GM12878 (cell line): ENCODE measurements around the gene GOLGA6B. TPM values are rescaled to one million over a fixed set of nuclear protein-coding genes. Genes with fewer than 3 reads are reported as not detected.

Source experiments
- ATAC-seq: fragments of 200-7000 bp; cut with Tn5 transposase; 3 replicates; pipeline ENCODE4 v1.9.1; 2020; ENCODE audit warnings: mild to moderate bottlenecking, moderate library complexity
- BruUV-seq: library from RNA; stranded (reverse); fragments of 400-500 nt; replicated peaks from 2 replicates; lab custom pipeline; 2021; lab: Mats Ljungman, UMichigan
- CTCF ChIA-PET: fragments of 300-600 bp; sonication (Branson Sonifier 250); formaldehyde crosslinking; extraction: SDS; loops from one replicate; lab custom pipeline; 2021; ENCODE audit warnings: inconsistent platforms; lab: Yijun Ruan, JAX
- POLR2A ChIA-PET: fragments of 350-600 bp; formaldehyde crosslinking; extraction: SDS; loops from one replicate; lab custom pipeline; 2021; ENCODE audit warnings: inconsistent platforms; lab: Charles Lee
- RAD21 ChIA-PET: fragments of 300-600 bp; sonication (Branson Sonifier 250); formaldehyde crosslinking; loops from one replicate; lab custom pipeline; 2023; ENCODE audit warnings: antibody characterized with exemption; ENCODE audit not compliant: unreplicated experiment; lab: Charles Lee
- SMC1A ChIA-PET: fragments of 300-600 bp; sonication (Branson Sonifier 250); formaldehyde crosslinking; loops from one replicate; lab custom pipeline; 2023; ENCODE audit not compliant: unreplicated experiment, uncharacterized antibody; lab: Charles Lee
- DNase-seq: peaks from one replicate; pipeline ENCODE4 v3.0.0-alpha.2; 2011; ENCODE audit warnings: low read depth, low spot score
- FAIRE-seq: peaks from 3 replicates; lab custom pipeline; 2011; peaks lifted over from hg19 to GRCh38; lab: Jason Lieb, UNC
- H2AFZ ChIP-seq: 2 replicates; pipeline ENCODE4 v1.6.0; 2011; ENCODE audit warnings: low read depth, low read length, control low read depth; ENCODE audit not compliant: control insufficient read depth
- H3K27ac ChIP-seq: 2 replicates; pipeline ENCODE4 v1.5.1; 2011; ENCODE audit warnings: control low read depth; ENCODE audit not compliant: control insufficient read depth, insufficient read depth
- H3K27me3 ChIP-seq, 2 experiments: replicated peaks in 1 of 2; 2 replicates each; pipeline versions ENCODE4 v1.6.0 to v1.6.1; 2011; ENCODE audit warnings: low read length in 1 of 2; ENCODE audit not compliant: control insufficient read depth in 2 of 2, insufficient read depth in 2 of 2
- H3K36me3 ChIP-seq, 2 experiments: 2 replicates each; pipeline ENCODE4 v1.5.1; 2011; ENCODE audit warnings: low read length in 1 of 2; ENCODE audit not compliant: control insufficient read depth in 2 of 2, insufficient read depth in 2 of 2
- H3K4me1 ChIP-seq: 2 replicates; pipeline ENCODE4 v1.6.1; 2011; ENCODE audit warnings: mild to moderate bottlenecking, low read length, moderate library complexity, mixed read lengths; ENCODE audit not compliant: control insufficient read depth, insufficient read depth
- H3K4me2 ChIP-seq: 2 replicates; pipeline ENCODE4 v1.6.0; 2011; ENCODE audit warnings: control low read depth; ENCODE audit not compliant: control insufficient read depth, insufficient read depth
- H3K4me3 ChIP-seq: fragments of 200-600 bp; sonication (generic); 2 replicates; pipeline ENCODE4 v1.5.1; 2016
- H3K79me2 ChIP-seq: 2 replicates; pipeline ENCODE4 v1.6.0; 2011; ENCODE audit warnings: low read length; ENCODE audit not compliant: control insufficient read depth, insufficient read depth
- H3K9ac ChIP-seq: 2 replicates; pipeline ENCODE4 v1.8.0; 2011; ENCODE audit warnings: low read length, control low read depth, mixed read lengths; ENCODE audit not compliant: control insufficient read depth, insufficient read depth
- H3K9me3 ChIP-seq: replicated peaks from 3 replicates; pipeline ENCODE4 v1.5.1; 2011; ENCODE audit warnings: mild to moderate bottlenecking, low read length; ENCODE audit not compliant: control insufficient read depth, insufficient read depth
- H4K20me1 ChIP-seq: 2 replicates; pipeline ENCODE4 v1.6.0; 2011; ENCODE audit not compliant: control insufficient read depth, insufficient read depth
- BHLHE40 ChIP-seq, 2 experiments: fragments of 450-650 bp in 1 of 2; IDR thresholded peaks; 2 replicates each; pipeline ENCODE4 v1.6.1; 2011 to 2017; ENCODE audit warnings: low read depth in 2 of 2, borderline replicate concordance in 1 of 2, improper control_type of control experiment in 1 of 2, low read length in 1 of 2, mild to moderate bottlenecking in 1 of 2
- CREB1 ChIP-seq: IDR thresholded peaks from 2 replicates; pipeline ENCODE4 v1.6.1; 2012; ENCODE audit warnings: low read depth, mild to moderate bottlenecking, inconsistent platforms
- HCFC1 ChIP-seq: fragments of 150-350 bp; IDR thresholded peaks from 2 replicates; pipeline ENCODE4 v1.6.1; 2014; ENCODE audit warnings: low read length
- HDGF ChIP-seq: fragments of 450-650 bp; IDR thresholded peaks from 2 replicates; pipeline ENCODE4 v1.6.1; 2016; ENCODE audit warnings: antibody characterized with exemption
- JUND ChIP-seq: IDR thresholded peaks from 2 replicates; pipeline ENCODE4 v1.6.1; 2012; ENCODE audit warnings: low read depth, mild to moderate bottlenecking, low read length, improper control_type of control experiment, moderate library complexity
- NBN ChIP-seq: fragments of 450-650 bp; IDR thresholded peaks from 2 replicates; pipeline ENCODE4 v1.6.1; 2016
- POLR2A ChIP-seq: IDR thresholded peaks from 2 replicates; pipeline ENCODE4 v1.6.1; 2011; ENCODE audit warnings: low read depth, mild to moderate bottlenecking, low read length
- RAD51 ChIP-seq: fragments of 450-650 bp; IDR thresholded peaks from 2 replicates; pipeline ENCODE4 v1.6.1; 2016; ENCODE audit warnings: moderate library complexity, mild to moderate bottlenecking, inconsistent platforms
- SRF ChIP-seq, 2 experiments: IDR thresholded peaks; 2 replicates each; pipeline ENCODE4 v1.6.1; 2011; ENCODE audit warnings: low read depth in 2 of 2, low read length in 2 of 2, mild to moderate bottlenecking in 1 of 2, moderate library complexity in 1 of 2
- SUPT20H ChIP-seq: IDR thresholded peaks from 2 replicates; pipeline ENCODE4 v1.6.1; 2011; ENCODE audit warnings: low read depth, mild to moderate bottlenecking, low read length, moderate library complexity, borderline replicate concordance; ENCODE audit not compliant: control insufficient read depth
- TARDBP ChIP-seq: IDR thresholded peaks from 2 replicates; pipeline ENCODE4 v1.6.1; 2016; ENCODE audit warnings: borderline replicate concordance
- TCF3 ChIP-seq: IDR thresholded peaks from 2 replicates; pipeline ENCODE4 v1.6.1; 2012; ENCODE audit warnings: low read depth, mild to moderate bottlenecking, low read length, borderline replicate concordance; ENCODE audit not compliant: insufficient read depth
- ZNF207 ChIP-seq: fragments of 450-650 bp; IDR thresholded peaks from 2 replicates; pipeline ENCODE4 v1.6.1; 2014; ENCODE audit warnings: antibody characterized with exemption, mild to moderate bottlenecking, borderline replicate concordance
- ZNF24 ChIP-seq: fragments of 450-650 bp; IDR thresholded peaks from 2 replicates; pipeline ENCODE4 v1.6.1; 2017; ENCODE audit warnings: antibody characterized with exemption, mild to moderate bottlenecking
- ZNF622 ChIP-seq: fragments of 450-650 bp; IDR thresholded peaks from 2 replicates; pipeline ENCODE4 v1.6.1; 2017; ENCODE audit warnings: mild to moderate bottlenecking, inconsistent platforms
- WGBS: methylation state at CpG from one replicate; pipeline ENCODE4 v1.1.6; 2016; ENCODE audit warnings: low lambda C conversion rate; ENCODE audit not compliant: insufficient replicate concordance, insufficient coverage; ENCODE audit errors: missing lambda C conversion rate; 5-methylcytosine and 5-hydroxymethylcytosine counted together
- in situ Hi-C: fragments of 300-500 bp; cut with MboI; formaldehyde crosslinking; loops from 9 replicates; pipeline ENCODE4 v1.14.3; 2018; ENCODE audit warnings: mixed read lengths
- intact Hi-C: fragments of 100-400 bp; cut with micrococcal nuclease; formaldehyde crosslinking; loops from one replicate; pipeline ENCODE4 v1.14.2; 2022; ENCODE audit not compliant: unreplicated experiment
- polyA plus RNA-seq, 11 experiments: library from polyadenylated mRNA; depleted of rRNA in 4 of 11; unstranded in 6 of 11; stranded (reverse) in 5 of 11; fragments of >200 nt; fragmentation: Nextera tagmentation in 4 of 11; fragmentation: Illumina TruSeq in 1 of 11; extraction: Ambion mirVana in 4 of 11; extraction: Trizol in 1 of 11; gene quantifications; 1 replicate in 1 of 11; 2 replicates in 10 of 11; pipeline versions ENCODE4 v1.2.1 to v1.2.3, GENCODE V29; 2011 to 2016; ENCODE audit warnings: inconsistent platforms in 2 of 11, missing spikeins in 2 of 11, low read depth in 1 of 11
- total RNA-seq, 4 experiments: library from RNA; depleted of rRNA in 3 of 4; stranded (reverse); fragments of >200 nt in 3 of 4; fragmentation: Illumina TruSeq in 1 of 4; extraction: Trizol in 1 of 4; gene quantifications; 2 replicates each; pipeline versions ENCODE4 v1.2.1 to v1.2.3, GENCODE V29; 2013 to 2021
- TF ChIP-seq, protein P1 (sequence below): fragments of 450-650 bp; conservative IDR thresholded peaks from 2 replicates; pipeline ENCODE4 v1.6.1; 2017; ENCODE audit warnings: mild to moderate bottlenecking, moderate library complexity

GOLGA6B gene
- total and polyA plus RNA-seq, 10 of the 15 experiments (the other 5 are each of a cell fraction or from before 2014, with no cell fraction given) = not detected

- ChIA-PET SMC1A (interaction anchor here (0.7 to 1.4 kb wide), 3 partner anchors 51 to 289 kb away, joined by 3 to 4 read pairs (median 3); no protein-coding TSS in a partner anchor), POLR2A (interaction anchor here (0.6 kb wide), 1 partner anchor 432 kb away, joined by 4 read pairs; no protein-coding TSS in a partner anchor), RAD21 (interaction anchor here (0.7 kb wide), 1 partner anchor 359 kb away, joined by 3 read pairs; no protein-coding TSS in a partner anchor), CTCF (interaction anchor here (0.7 to 2.7 kb wide), 10 partner anchors 9 to 101 kb away, joined by 3 to 27 read pairs (median 3); partner anchors contain the start of genes BBS4 and HIGD2B)
- Histone ChIP-seq H3K4me2 (no peak overlapping the region), H3K79me2 (no peaks in the 10 kb centered on the region), H3K27me3 (no peaks in the 10 kb centered on the region), H4K20me1 (no peaks in the 10 kb centered on the region), H3K36me3 (no peaks in the 10 kb centered on the region), H3K27ac (no peak overlapping the region), H3K9ac (no peak overlapping the region), H3K4me1 (0 out of 2 replicates have a peak, but pooled peaks cover 3% of the 10 kb centered on the region), H3K4me3 (no peak overlapping the region), H2AFZ (no peak overlapping the region), H3K9me3 (no peaks in the 10 kb centered on the region)
- DNase-seq = no peak
- WGBS = 32% methylated on average over 3 of the region's 3 CpGs
- no peak for ATAC-seq
- TF ChIP-seq HCFC1 (no peak), ZNF24 (no peak), CREB1 (no peak), ZNF207 (no peak), BHLHE40 (IDR thresholded peaks at IDR 0.05; ENCODE audit: borderline replicate concordance in 1 of 2, low read depth in 2 of 2, low read length in 1 of 2) (no peak)
- intact Hi-C loops (no loop called here), in situ Hi-C loops (loop anchor here (5.0 to 10.0 kb wide), 5 partner anchors 44 to 359 kb away; partner anchors contain the start of gene ARIH1)
- no peak for FAIRE-seq
- no TSS peak for BruUV-seq
Observed at GRCh38 chr15:72671525-72671924, 17.0 kb downstream of the GOLGA6B start.

DNA sequence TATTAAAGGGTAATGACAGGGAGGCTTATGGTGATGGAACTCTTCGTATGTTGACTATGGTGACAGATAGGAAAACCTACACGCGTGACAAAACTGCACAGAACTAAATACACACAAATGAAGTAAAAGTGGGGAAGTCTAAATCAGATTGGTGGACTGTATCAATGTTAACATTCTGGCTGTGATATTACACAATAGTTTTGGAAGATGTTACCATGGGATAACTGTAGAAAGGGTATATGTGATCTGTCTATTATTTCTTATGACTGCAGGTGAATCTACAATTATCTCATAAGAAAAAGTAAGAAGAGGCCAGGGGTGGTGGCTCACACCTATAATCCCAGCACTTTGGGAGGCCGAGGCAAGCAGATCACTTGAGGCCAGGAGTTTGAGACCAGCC is 22.3 kb downstream of the GOLGA6B start:
- FAIRE-seq (no peak), ATAC-seq (no peak), DNase-seq (no peak)
- intact Hi-C loops (no loop called here), in situ Hi-C loops (loop anchor here (10.0 kb wide), 3 partner anchors 102 to 272 kb away; partner anchors contain the start of gene ARIH1)
- Histone ChIP-seq H3K9ac (no peak overlapping the region), H3K36me3 (no peaks in the 10 kb centered on the region), H3K4me3 (no peak overlapping the region), H4K20me1 (no peaks in the 10 kb centered on the region), H3K27ac (no peak overlapping the region), H3K4me1 (no peaks in the 10 kb centered on the region), H3K27me3 (peaks cover 0 to 2% of the 10 kb centered on the region in 2 experiments; a peak in 1 of 4 replicates), H3K4me2 (no peak overlapping the region), H3K9me3 (no peaks in the 10 kb centered on the region), H3K79me2 (no peaks in the 10 kb centered on the region), H2AFZ (no peak overlapping the region)
- SMC1A ChIA-PET = no interaction called here
- WGBS = 59% methylated on average over 4 of the region's 4 CpGs
- POLR2A ChIA-PET = interaction anchor here (0.6 kb wide), 1 partner anchor 57 kb away, joined by 3 read pairs; no protein-coding TSS in a partner anchor
- BruUV-seq = no TSS peak
- RAD21 ChIA-PET = no interaction called here
- CTCF ChIA-PET = no interaction called here
- TF ChIP-seq, protein P1, sequence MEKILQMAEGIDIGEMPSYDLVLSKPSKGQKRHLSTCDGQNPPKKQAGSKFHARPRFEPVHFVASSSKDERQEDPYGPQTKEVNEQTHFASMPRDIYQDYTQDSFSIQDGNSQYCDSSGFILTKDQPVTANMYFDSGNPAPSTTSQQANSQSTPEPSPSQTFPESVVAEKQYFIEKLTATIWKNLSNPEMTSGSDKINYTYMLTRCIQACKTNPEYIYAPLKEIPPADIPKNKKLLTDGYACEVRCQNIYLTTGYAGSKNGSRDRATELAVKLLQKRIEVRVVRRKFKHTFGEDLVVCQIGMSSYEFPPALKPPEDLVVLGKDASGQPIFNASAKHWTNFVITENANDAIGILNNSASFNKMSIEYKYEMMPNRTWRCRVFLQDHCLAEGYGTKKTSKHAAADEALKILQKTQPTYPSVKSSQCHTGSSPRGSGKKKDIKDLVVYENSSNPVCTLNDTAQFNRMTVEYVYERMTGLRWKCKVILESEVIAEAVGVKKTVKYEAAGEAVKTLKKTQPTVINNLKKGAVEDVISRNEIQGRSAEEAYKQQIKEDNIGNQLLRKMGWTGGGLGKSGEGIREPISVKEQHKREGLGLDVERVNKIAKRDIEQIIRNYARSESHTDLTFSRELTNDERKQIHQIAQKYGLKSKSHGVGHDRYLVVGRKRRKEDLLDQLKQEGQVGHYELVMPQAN = no peak
- no peak for TF ChIP-seq POLR2A
- no peak for TF ChIP-seq TCF3
- no peak for TF ChIP-seq NBN
- no peak for TF ChIP-seq TARDBP
- no peak for TF ChIP-seq ZNF622
- TF ChIP-seq RAD51 = no peak
- TF ChIP-seq JUND = no peak
- TF ChIP-seq SUPT20H = no peak
- TF ChIP-seq SRF (IDR thresholded peaks at IDR 0.05; ENCODE audit: low read depth in 2 of 2, low read length in 2 of 2) = no peak
- TF ChIP-seq HDGF = no peak
